Caco-2 (cell line): Measurements from ENCODE around the gene SLAMF6. TPM values are rescaled to one million over a fixed set of nuclear protein-coding genes. Genes with fewer than 3 reads are reported as not detected.
A peak's percentile ranks its signal among the peaks of the same experiment; 100 is the strongest.
"Not testable (repeated sequence)": the region's sequence is repeated elsewhere in the genome, so short reads cannot be mapped to it uniquely, and the experiment has no call there.

Source experiments
- BruUV-seq: library from RNA; stranded (reverse); fragments of 400-500 nt; replicated peaks from 2 replicates; lab custom pipeline; 2021; lab: Mats Ljungman, UMichigan
- CTCF ChIA-PET: fragments of 300-600 bp; sonication (Branson Sonifier 250); formaldehyde crosslinking; loops from one replicate; lab custom pipeline; 2022; ENCODE audit warnings: antibody characterized with exemption; lab: Charles Lee
- POLR2A ChIA-PET: fragments of 300-600 bp; sonication (Branson Sonifier 250); formaldehyde crosslinking; loops from one replicate; lab custom pipeline; 2022; ENCODE audit warnings: antibody characterized with exemption; lab: Charles Lee
- DNase-seq, 2 experiments: peaks; one replicate each; pipeline versions ENCODE4 v3.0.0 to v3.0.0-alpha.2; 2020 to 2022
- H3K27me3 ChIP-seq: replicated peaks from 2 replicates; pipeline ENCODE4 v1.6.0; 2011; ENCODE audit warnings: low read length; ENCODE audit not compliant: control insufficient read depth, insufficient read depth
- H3K36me3 ChIP-seq: 2 replicates; pipeline ENCODE4 v1.5.1; 2011; ENCODE audit warnings: low read length; ENCODE audit not compliant: control insufficient read depth, insufficient read depth
- H3K4me1 ChIP-seq: fragments of 250-450 bp; sonication (Bioruptor Pico); 2 replicates; pipeline ENCODE4 v1.5.1; 2020; ENCODE audit warnings: mild to moderate bottlenecking
- H3K4me3 ChIP-seq: 2 replicates; pipeline ENCODE4 v1.5.1; 2011; ENCODE audit warnings: low read depth, mild to moderate bottlenecking, control low read depth, low read length
- H3K9me3 ChIP-seq: fragments of 250-450 bp; sonication (Bioruptor Pico); 2 replicates; pipeline ENCODE4 v1.5.1; 2020; ENCODE audit warnings: mild to moderate bottlenecking, moderate library complexity
- H3K27ac Mint-ChIP-seq: one replicate; pipeline ENCODE4 v1.8.0; 2022; ENCODE audit warnings: mixed read lengths; ENCODE audit not compliant: unreplicated experiment
- H3K27me3 Mint-ChIP-seq: one replicate; pipeline ENCODE4 v1.8.0; 2022; ENCODE audit warnings: mixed read lengths; ENCODE audit not compliant: insufficient read depth, unreplicated experiment
- H3K36me3 Mint-ChIP-seq: one replicate; pipeline ENCODE4 v1.8.0; 2022; ENCODE audit warnings: mild to moderate bottlenecking, mixed read lengths; ENCODE audit not compliant: insufficient read depth, unreplicated experiment
- H3K4me1 Mint-ChIP-seq: one replicate; pipeline ENCODE4 v1.8.0; 2022; ENCODE audit warnings: low read depth, mixed read lengths; ENCODE audit not compliant: unreplicated experiment
- H3K4me3 Mint-ChIP-seq: one replicate; pipeline ENCODE4 v1.8.0; 2022; ENCODE audit warnings: mild to moderate bottlenecking, moderate library complexity, mixed read lengths; ENCODE audit not compliant: unreplicated experiment
- H3K9me3 Mint-ChIP-seq: one replicate; pipeline ENCODE4 v1.8.0; 2022; ENCODE audit warnings: mixed read lengths; ENCODE audit not compliant: unreplicated experiment
- intact Hi-C: fragments of 100-400 bp; cut with micrococcal nuclease; formaldehyde crosslinking; loops from one replicate; pipeline ENCODE4 v1.10.0; 2022; ENCODE audit not compliant: unreplicated experiment
- total RNA-seq: library from RNA; stranded (reverse); gene quantifications from 2 replicates; pipeline ENCODE4 v1.2.3, GENCODE V29; 2022
- TF ChIP-seq, protein P1 (sequence below), 2 experiments: fragments of 200-600 bp in 1 of 2; IDR thresholded peaks; 1 replicate in 1 of 2; 2 replicates in 1 of 2; pipeline versions ENCODE4 v1.5.1 to v1.8.0; 2011 to 2022; ENCODE audit warnings: antibody characterized with exemption in 1 of 2, control low read depth in 1 of 2, inconsistent platforms in 1 of 2, low read depth in 1 of 2, low read length in 1 of 2, mild to moderate bottlenecking in 1 of 2, moderate library complexity in 1 of 2; ENCODE audit not compliant: insufficient read depth in 1 of 2, severe bottlenecking in 1 of 2, unreplicated experiment in 1 of 2

SLAMF6 gene
- total RNA-seq, 1 experiment from 2014 or later, result not detected

DNA sequence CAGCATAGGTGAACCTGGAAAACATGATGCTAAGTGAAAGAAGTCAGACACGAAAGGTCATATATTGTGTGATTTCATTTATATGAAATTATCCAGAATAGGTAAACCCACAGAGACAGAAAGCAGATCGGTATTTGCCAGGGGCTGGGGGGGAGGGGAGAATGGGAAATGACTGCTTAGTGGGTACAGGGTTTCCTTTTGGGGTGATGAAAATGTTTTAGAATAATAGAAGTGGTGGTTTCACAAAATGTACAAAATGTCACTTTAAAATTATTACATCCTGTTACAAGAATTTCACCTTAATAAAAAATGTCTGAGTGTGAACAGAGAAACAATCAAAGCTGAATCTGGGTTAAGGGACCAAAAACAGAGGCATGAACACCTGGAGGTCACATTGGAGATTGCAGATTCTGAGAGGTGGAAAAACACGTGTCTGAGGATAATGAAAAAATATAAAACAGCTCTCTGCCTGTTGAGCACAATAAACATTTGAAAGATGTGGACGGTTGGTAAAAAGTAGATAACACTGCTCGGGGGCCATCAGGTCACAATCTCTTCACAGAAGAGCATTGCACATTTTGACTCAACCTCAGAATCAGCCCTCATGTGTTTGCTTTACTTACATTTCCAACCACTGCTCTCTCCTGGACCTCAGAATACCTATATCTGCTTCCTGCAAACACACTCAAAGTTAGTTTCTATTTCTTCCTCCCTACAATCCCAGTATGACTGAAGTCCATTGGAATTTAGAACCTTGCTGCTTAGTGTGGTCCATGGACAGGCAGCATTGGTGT is 3.2 kb downstream of the SLAMF6 start:
- H3K4me3 Mint-ChIP-seq, result no peak overlapping the region
- no peak overlapping the region for H3K4me3 ChIP-seq
- no peak overlapping the region for H3K27ac Mint-ChIP-seq
- no peaks in the 10 kb centered on the region for H3K27me3 ChIP-seq
- no peaks in the 10 kb centered on the region for H3K9me3 Mint-ChIP-seq
- ChIA-PET CTCF (no interaction called here), POLR2A (no interaction called here)
- H3K36me3 ChIP-seq, result no peaks in the 10 kb centered on the region
- peaks cover 3% of the 10 kb centered on the region; the same call in 1 of the 2 replicates for H3K9me3 ChIP-seq
- H3K4me1 Mint-ChIP-seq, result peaks cover 12% of the 10 kb centered on the region
- no peak for DNase-seq
- H3K36me3 Mint-ChIP-seq, result no peaks in the 10 kb centered on the region
- no peaks in the 10 kb centered on the region for H3K4me1 ChIP-seq
- TF ChIP-seq, protein P1, sequence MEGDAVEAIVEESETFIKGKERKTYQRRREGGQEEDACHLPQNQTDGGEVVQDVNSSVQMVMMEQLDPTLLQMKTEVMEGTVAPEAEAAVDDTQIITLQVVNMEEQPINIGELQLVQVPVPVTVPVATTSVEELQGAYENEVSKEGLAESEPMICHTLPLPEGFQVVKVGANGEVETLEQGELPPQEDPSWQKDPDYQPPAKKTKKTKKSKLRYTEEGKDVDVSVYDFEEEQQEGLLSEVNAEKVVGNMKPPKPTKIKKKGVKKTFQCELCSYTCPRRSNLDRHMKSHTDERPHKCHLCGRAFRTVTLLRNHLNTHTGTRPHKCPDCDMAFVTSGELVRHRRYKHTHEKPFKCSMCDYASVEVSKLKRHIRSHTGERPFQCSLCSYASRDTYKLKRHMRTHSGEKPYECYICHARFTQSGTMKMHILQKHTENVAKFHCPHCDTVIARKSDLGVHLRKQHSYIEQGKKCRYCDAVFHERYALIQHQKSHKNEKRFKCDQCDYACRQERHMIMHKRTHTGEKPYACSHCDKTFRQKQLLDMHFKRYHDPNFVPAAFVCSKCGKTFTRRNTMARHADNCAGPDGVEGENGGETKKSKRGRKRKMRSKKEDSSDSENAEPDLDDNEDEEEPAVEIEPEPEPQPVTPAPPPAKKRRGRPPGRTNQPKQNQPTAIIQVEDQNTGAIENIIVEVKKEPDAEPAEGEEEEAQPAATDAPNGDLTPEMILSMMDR (IDR thresholded peaks at IDR 0.05; ENCODE audit: insufficient read depth in 1 of 2, low read depth in 1 of 2, low read length in 1 of 2, severe bottlenecking in 1 of 2, unreplicated experiment in 1 of 2), result peak in 1 of 2 experiments; percentile 26
- H3K27me3 Mint-ChIP-seq, result peaks cover 4% of the 10 kb centered on the region
- intact Hi-C loops, result no loop called here
- no TSS peak for BruUV-seq

DNA sequence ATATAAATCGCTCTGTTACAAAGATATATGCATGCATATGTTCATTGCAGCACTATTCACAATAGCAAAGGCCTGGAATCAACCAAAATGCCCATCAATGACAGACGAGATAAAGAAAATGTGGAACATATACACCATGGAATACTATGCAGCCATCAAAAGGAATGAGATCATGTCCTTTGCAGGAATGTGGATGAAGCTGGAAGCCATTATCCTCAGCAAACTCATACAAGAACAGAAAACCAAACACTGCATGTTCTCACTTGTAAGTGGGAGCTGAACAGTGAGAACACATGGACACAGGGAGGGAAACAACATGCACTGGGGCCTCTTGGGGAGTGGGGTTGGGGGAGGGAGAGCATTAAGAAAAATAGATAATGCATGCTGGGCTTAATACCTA is 5.5 kb downstream of the SLAMF6 start:
- POLR2A ChIA-PET, H3K27ac Mint-ChIP-seq, BruUV-seq, H3K9me3 Mint-ChIP-seq, H3K27me3 Mint-ChIP-seq, DNase-seq, H3K4me3 Mint-ChIP-seq, H3K36me3 ChIP-seq, H3K36me3 Mint-ChIP-seq, H3K4me1 ChIP-seq, H3K4me3 ChIP-seq, H3K9me3 ChIP-seq, intact Hi-C loops, CTCF ChIA-PET, H3K27me3 ChIP-seq: not testable (repeated sequence)
- H3K4me1 Mint-ChIP-seq, result peaks cover 12% of the 10 kb centered on the region

DNA sequence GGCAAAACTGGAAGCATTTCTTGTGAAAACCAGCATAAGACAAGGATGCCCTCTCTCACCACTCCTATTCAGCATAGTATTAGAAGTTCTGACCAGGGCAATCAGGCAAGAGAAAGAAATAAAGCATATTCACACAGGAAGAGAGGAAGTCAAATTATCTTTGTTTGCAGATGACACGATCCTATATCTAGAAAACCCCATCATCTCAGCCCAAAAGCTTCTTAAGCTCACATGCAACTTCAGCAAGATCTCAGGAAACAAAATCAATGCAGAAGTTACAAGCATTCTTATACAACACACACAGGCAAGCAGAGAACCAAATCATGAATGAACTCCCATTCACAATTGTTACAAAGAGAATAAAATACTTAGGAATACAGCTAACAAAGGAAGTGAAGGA is 7.1 kb downstream of the SLAMF6 start:
- H3K27me3 Mint-ChIP-seq, CTCF ChIA-PET, H3K4me3 ChIP-seq, POLR2A ChIA-PET, H3K27me3 ChIP-seq, BruUV-seq, H3K27ac Mint-ChIP-seq, H3K36me3 Mint-ChIP-seq, H3K9me3 Mint-ChIP-seq, H3K4me1 ChIP-seq, H3K9me3 ChIP-seq, intact Hi-C loops, H3K36me3 ChIP-seq, H3K4me3 Mint-ChIP-seq, DNase-seq: not testable (repeated sequence)
- peaks cover 11% of the 10 kb centered on the region for H3K4me1 Mint-ChIP-seq

DNA sequence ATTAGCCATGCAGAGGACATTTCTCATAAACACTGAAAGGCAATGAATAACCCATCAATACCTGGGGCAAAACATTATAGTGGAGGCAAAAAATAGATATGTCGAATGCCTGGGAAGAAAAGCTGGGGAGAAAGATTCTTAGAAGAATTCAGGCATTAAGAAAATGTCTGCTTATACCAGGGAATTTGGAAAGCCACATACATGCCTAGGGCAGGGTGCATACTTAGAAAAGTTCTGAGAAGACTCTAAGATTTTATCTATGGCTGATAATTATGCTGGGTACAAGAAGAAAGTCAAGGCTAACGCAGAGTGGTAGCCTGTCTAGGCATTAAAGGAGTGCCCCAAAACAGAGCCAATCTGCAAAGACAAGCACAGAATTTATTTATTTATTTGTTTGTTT is 18.4 kb downstream of the SLAMF6 start:
- H3K4me3 ChIP-seq, result no peak overlapping the region
- no peaks in the 10 kb centered on the region for H3K9me3 ChIP-seq
- peaks cover 24% of the 10 kb centered on the region for H3K9me3 Mint-ChIP-seq
- H3K4me1 Mint-ChIP-seq, result no peaks in the 10 kb centered on the region
- TF ChIP-seq, protein P1 (IDR thresholded peaks at IDR 0.05; ENCODE audit: insufficient read depth in 1 of 2, low read depth in 1 of 2, low read length in 1 of 2, severe bottlenecking in 1 of 2, unreplicated experiment in 1 of 2), result no peak
- H3K4me3 Mint-ChIP-seq, result no peak overlapping the region
- DNase-seq, result no peak
- no peaks in the 10 kb centered on the region for H3K27me3 ChIP-seq
- H3K4me1 ChIP-seq, result no peaks in the 10 kb centered on the region
- peaks cover 8% of the 10 kb centered on the region for H3K27me3 Mint-ChIP-seq
- no peaks in the 10 kb centered on the region for H3K36me3 Mint-ChIP-seq
- intact Hi-C loops, result no loop called here
- CTCF ChIA-PET, result no interaction called here
- no TSS peak for BruUV-seq
- POLR2A ChIA-PET, result no interaction called here
- H3K36me3 ChIP-seq, result no peaks in the 10 kb centered on the region
- no peak overlapping the region for H3K27ac Mint-ChIP-seq
